Mesangial cell (primary cell): ENCODE results near the gene FOXA1. TPM values are rescaled to one million over a fixed set of nuclear protein-coding genes. Genes with fewer than 3 reads are reported as not detected.

Source experiments
- total RNA-seq: library from RNA; depleted of rRNA; stranded (reverse); fragments of >200 nt; gene quantifications from 2 replicates; pipeline ENCODE4 v1.2.3, GENCODE V29; 2015

The FOXA1 gene
- 0.16 and 0.63 TPM in 2 replicates for total RNA-seq

GRCh38 chr14:37594971-37595808 lies at the start of gene FOXA1, which contains the start of gene TTC6:
Gene FOXA1 (minus strand): TSS chr14:37595249. CDS start chr14:37594972, 277 bp downstream.
Gene TTC6 (plus strand): TSS chr14:37595629. CDS start chr14:37622065, 26,436 bp downstream.

Other genes with a start within 250 kb of the FOXA1 start
- gene TTC6, start 380 bp upstream of the FOXA1 start, total RNA-seq = under 0.01 and 0.16 TPM in 2 replicates